Tibial artery (tissue), 4 donors: ENCODE results near the gene LRRFIP1.
"Not testable (repeated sequence)": the region's sequence is repeated elsewhere in the genome, so short reads cannot be mapped to it uniquely, and the experiment has no call there.

Experiments used
- DNase-seq, 2 donors: peaks; one replicate each; pipeline ENCODE4 v3.0.0-alpha.2; 2019
- H3K27ac ChIP-seq, 2 donors: fragments of 200-600 bp; sonication (generic) in 1 of 2; 1 replicate in 1 of 2; 2 replicates in 1 of 2; pipeline ENCODE4 v1.5.1; 2018 to 2019; ENCODE audit warnings: mild to moderate bottlenecking in 1 of 2
- H3K27me3 ChIP-seq, 2 donors: fragments of 200-600 bp; sonication (generic) in 1 of 2; one replicate each; pipeline versions ENCODE4 v1.5.1 to v1.6.0; 2016 to 2019
- H3K36me3 ChIP-seq, 3 donors: fragments of 200-600 bp; sonication (generic) in 2 of 3; one replicate each; pipeline ENCODE4 v1.5.1; 2016 to 2019; ENCODE audit warnings: mild to moderate bottlenecking in 2 of 3
- H3K4me1 ChIP-seq, 4 donors: fragments of 200-600 bp; sonication (generic) in 2 of 4; 1 replicate in 3 of 4; 2 replicates in 1 of 4; pipeline ENCODE4 v1.5.1; 2016 to 2019
- H3K4me3 ChIP-seq, 2 donors: fragments of 200-600 bp; sonication (generic) in 1 of 2; 1 replicate in 1 of 2; 2 replicates in 1 of 2; pipeline ENCODE4 v1.5.1; 2018 to 2019; ENCODE audit warnings: mild to moderate bottlenecking in 2 of 2
- H3K9me3 ChIP-seq, 3 donors: fragments of 200-600 bp; sonication (generic) in 1 of 3; one replicate each; pipeline ENCODE4 v1.5.1; 2016 to 2019
- intact Hi-C: fragments of 100-400 bp; cut with DNase I; formaldehyde crosslinking; loops from one replicate; pipeline ENCODE4 v1.15.0; 2023; ENCODE audit warnings: low total_unique reads
- TF ChIP-seq, protein P1 (sequence below), 2 experiments: fragments of 200-600 bp in 1 of 2; fragments of 450-650 bp in 1 of 2; IDR thresholded peaks; one replicate each; pipeline ENCODE4 v1.5.1; 2017 to 2019; ENCODE audit warnings: antibody characterized with exemption in 2 of 2, mild to moderate bottlenecking in 1 of 2, moderate library complexity in 1 of 2

Gene LRRFIP1

GRCh38 chr2:237758185-237758584 lies 130.8 kb downstream of the LRRFIP1 start:
- H3K9me3 ChIP-seq: no peaks in the 10 kb centered on the region

DNA sequence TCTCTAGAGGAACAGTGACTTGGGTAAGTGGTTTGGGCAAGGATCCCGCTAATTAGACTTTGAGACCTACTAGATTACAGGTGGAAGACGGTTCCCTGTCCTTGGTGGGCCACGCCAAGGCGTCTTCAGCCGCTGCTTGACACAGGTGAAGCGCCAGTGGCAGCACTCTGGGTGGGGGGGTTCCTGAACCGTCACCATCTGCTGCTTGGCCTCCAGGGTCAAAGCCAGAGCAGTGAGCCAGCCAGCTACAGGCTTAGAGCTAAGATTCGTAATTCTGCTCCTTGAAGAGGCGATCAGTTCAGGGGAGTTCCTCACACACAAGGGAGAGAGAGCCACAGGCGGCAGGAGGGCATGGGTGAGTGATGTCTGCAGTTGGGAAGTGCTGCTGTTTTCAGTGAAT lies 131.8 kb downstream of the LRRFIP1 start:
- no peak for DNase-seq
- intact Hi-C loops: no loop called here
- no peaks in the 10 kb centered on the region for H3K27me3 ChIP-seq
- H3K36me3 ChIP-seq: peaks cover 87 to 98% (median 96%) of the 10 kb centered on the region in 3 donors
- H3K9me3 ChIP-seq: no peaks in the 10 kb centered on the region
- TF ChIP-seq, protein P1, sequence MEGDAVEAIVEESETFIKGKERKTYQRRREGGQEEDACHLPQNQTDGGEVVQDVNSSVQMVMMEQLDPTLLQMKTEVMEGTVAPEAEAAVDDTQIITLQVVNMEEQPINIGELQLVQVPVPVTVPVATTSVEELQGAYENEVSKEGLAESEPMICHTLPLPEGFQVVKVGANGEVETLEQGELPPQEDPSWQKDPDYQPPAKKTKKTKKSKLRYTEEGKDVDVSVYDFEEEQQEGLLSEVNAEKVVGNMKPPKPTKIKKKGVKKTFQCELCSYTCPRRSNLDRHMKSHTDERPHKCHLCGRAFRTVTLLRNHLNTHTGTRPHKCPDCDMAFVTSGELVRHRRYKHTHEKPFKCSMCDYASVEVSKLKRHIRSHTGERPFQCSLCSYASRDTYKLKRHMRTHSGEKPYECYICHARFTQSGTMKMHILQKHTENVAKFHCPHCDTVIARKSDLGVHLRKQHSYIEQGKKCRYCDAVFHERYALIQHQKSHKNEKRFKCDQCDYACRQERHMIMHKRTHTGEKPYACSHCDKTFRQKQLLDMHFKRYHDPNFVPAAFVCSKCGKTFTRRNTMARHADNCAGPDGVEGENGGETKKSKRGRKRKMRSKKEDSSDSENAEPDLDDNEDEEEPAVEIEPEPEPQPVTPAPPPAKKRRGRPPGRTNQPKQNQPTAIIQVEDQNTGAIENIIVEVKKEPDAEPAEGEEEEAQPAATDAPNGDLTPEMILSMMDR (IDR thresholded peaks at IDR 0.05): no peak
- H3K4me3 ChIP-seq: no peak overlapping the region
- no peaks in the 10 kb centered on the region for H3K4me1 ChIP-seq
- no peak overlapping the region for H3K27ac ChIP-seq

More at GRCh38 chr2:237758185-237758584, 130.8 kb downstream of the LRRFIP1 start:
- Histone ChIP-seq H3K4me3 (no peak overlapping the region), H3K27me3 (no peaks in the 10 kb centered on the region), H3K27ac (no peak overlapping the region), H3K36me3 (peaks cover 90 to 100% (median 94%) of the 10 kb centered on the region in 3 donors), H3K4me1 (no peaks in the 10 kb centered on the region)
- DNase-seq: no peak
- TF ChIP-seq, protein P1 (IDR thresholded peaks at IDR 0.05): no peak
- intact Hi-C loops: no loop called here

DNA sequence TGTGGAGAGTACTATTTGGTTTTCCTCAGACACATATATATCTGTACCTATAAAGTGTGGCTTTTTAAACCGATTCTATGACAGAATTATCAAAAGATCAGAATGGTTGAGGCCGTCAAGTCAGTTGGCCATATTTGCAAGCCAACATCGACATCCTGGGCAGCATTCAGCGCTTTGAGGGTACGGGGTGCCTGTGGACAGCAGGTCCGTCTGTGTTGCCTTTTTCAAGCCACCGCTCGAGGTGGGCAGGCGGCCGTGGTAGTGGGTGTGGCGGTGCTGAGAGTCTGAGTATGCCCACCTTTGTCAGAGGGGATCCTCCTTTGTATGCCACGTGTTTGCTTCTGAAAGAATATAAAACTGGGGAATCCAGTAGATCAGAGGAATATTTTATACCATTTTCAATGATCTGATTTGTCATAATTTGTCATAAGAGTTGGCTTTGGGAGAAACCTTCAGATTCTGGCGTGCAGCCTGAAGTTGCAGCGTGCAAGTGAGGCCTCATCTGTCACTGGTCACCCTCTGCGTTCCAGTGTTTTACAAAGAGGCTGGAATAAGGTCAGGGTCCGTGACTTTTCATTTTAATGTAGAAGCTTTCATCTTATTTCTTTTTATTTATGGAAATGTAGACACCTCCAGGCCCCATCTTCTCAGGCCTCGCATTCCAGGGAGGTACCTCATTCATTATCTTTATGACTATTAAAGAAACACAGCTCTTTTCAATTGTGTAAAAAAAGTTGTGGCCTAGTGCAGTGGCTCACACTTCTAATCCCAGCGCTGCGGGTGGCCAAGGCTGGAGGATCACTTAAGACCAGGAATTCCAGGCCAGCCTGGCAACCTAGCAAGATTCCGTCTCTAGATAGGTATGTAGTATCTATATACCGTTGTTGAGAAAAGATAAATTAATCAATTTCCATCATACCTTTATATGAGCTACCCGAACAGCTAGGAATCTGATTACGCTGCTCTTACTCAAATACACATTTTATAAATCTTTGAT lies 133.4 kb downstream of the LRRFIP1 start:
- peaks cover 73 to 85% (median 84%) of the 10 kb centered on the region in 3 donors for H3K36me3 ChIP-seq
- TF ChIP-seq, protein P1 (IDR thresholded peaks at IDR 0.05): no peak
- peaks cover 0 to 2% (median under 1%) of the 10 kb centered on the region in 4 donors for H3K4me1 ChIP-seq
- no peaks in the 10 kb centered on the region for H3K9me3 ChIP-seq
- intact Hi-C loops: loop anchor here (10.0 kb wide), 1 partner anchor 646 kb away; no protein-coding TSS in a partner anchor
- DNase-seq: no peak
- no peak overlapping the region for H3K4me3 ChIP-seq
- H3K27me3 ChIP-seq: no peaks in the 10 kb centered on the region
- no peak overlapping the region for H3K27ac ChIP-seq

DNA sequence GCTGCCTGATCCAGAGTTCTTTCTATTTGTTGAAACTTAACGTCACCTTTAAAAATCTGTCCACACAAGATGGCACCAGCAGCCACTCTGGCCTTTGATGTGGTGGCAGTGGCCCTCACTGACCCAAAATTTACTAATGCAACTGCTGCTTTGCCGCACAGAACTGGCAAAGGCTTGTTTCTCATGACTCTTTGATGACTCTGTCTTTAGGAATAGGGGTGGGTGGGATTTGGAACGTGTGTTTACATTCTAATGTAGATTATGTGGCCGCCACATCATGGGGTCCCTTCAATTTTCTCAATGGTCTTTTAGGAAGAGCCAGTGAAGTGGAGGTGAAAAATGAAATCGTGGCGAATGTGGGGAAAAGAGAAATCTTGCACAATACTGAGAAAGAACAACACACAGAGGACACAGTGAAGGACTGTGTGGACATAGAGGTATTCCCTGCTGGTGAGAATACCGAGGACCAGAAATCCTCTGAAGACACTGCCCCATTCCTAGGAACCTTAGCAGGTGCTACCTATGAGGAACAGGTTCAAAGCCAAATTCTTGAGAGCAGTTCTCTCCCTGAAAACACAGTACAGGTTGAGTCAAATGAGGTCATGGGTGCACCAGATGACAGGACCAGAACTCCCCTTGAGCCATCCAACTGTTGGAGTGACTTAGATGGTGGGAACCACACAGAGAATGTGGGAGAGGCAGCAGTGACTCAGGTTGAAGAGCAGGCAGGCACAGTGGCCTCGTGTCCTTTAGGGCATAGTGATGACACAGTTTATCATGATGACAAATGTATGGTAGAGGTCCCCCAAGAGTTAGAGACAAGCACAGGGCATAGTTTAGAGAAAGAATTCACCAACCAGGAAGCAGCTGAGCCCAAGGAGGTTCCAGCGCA lies 135.2 kb downstream of the LRRFIP1 start:
- not testable (repeated sequence) for H3K27me3 ChIP-seq, H3K4me3 ChIP-seq, H3K9me3 ChIP-seq, H3K27ac ChIP-seq, DNase-seq
- intact Hi-C loops: loop anchor here (10.0 kb wide), 1 partner anchor 648 kb away; no protein-coding TSS in a partner anchor
- peaks cover 0 to 19% (median 6%) of the 10 kb centered on the region in 4 donors for H3K4me1 ChIP-seq
- H3K36me3 ChIP-seq: peaks cover 56 to 81% (median 78%) of the 10 kb centered on the region in 3 donors

DNA sequence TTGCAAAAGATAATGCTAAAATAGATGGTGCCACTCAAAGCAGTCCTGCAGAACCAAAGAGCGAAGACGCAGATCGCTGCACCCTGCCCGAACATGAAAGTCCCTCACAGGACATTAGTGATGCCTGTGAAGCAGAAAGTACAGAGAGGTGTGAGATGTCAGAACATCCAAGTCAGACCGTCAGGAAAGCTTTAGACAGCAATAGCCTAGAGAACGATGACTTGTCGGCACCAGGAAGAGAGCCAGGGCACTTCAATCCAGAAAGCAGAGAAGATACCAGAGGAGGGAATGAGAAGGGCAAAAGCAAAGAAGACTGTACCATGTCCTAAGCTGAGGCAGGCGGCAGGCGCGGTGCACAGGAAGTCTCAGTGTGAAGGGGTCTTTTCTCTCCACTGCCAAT lies 136.4 kb downstream of the LRRFIP1 start:
- Histone ChIP-seq H3K27ac (no peak overlapping the region), H3K27me3 (no peaks in the 10 kb centered on the region), H3K4me1 (peaks cover 0 to 21% (median 6%) of the 10 kb centered on the region in 4 donors), H3K9me3 (no peaks in the 10 kb centered on the region), H3K36me3 (peaks cover 45 to 74% (median 67%) of the 10 kb centered on the region in 3 donors), H3K4me3 (no peak overlapping the region)
- DNase-seq: no peak
- intact Hi-C loops: loop anchor here (10.0 kb wide), 1 partner anchor 649 kb away; no protein-coding TSS in a partner anchor
- TF ChIP-seq, protein P1 (IDR thresholded peaks at IDR 0.05): no peak

DNA sequence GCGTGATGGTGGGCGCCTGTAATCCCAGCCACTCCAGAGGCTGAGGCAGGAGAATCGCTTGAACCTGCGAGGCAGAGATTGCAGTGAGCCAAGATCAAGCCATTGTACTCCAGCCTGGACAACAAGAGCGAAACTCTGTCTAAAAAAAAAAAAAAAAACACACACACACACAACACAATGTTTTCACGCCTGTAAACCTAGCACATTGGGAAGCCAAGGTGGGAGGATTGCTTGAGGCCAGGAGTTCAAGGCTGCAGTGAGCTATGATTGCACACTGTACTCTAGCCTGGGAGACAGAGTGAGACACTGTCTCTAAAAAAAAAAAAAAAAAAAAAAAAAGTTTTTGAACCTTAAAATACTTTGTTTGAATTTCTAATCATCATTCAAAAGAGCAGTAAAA lies 137.7 kb downstream of the LRRFIP1 start:
- H3K27ac ChIP-seq, DNase-seq, H3K9me3 ChIP-seq, H3K4me3 ChIP-seq, H3K27me3 ChIP-seq: not testable (repeated sequence)
- Histone ChIP-seq H3K4me1 (peaks cover 0 to 21% (median 6%) of the 10 kb centered on the region in 4 donors), H3K36me3 (peaks cover 41 to 75% (median 67%) of the 10 kb centered on the region in 3 donors)
- intact Hi-C loops: loop anchor here (10.0 kb wide), 1 partner anchor 650 kb away; no protein-coding TSS in a partner anchor
